SK-N-SH treated with all-trans-retinoic acid at 6 μM for 48 hours (cell line): ENCODE measurements around the gene THADA.

Experiments
- ATAC-seq: fragments of 200-7000 bp; cut with Tn5 transposase; 3 replicates; pipeline ENCODE4 v1.9.1; 2020; ENCODE audit warnings: mild to moderate bottlenecking, moderate library complexity
- ARNTL ChIP-seq: fragments of 450-650 bp; formaldehyde crosslinking; IDR thresholded peaks from 2 replicates; pipeline ENCODE4 v1.5.0; 2020; ENCODE audit warnings: low read depth, mild to moderate bottlenecking, moderate library complexity, borderline replicate concordance
- CSDC2 ChIP-seq: fragments of 250-450 bp; sonication (Bioruptor Pico); IDR thresholded peaks from 2 replicates; pipeline ENCODE4 v1.5.0; 2020; ENCODE audit warnings: mild to moderate bottlenecking, moderate library complexity
- GLIS3 ChIP-seq: fragments of 250-450 bp; sonication (Bioruptor Pico); IDR thresholded peaks from 2 replicates; pipeline ENCODE4 v1.5.0; 2020; ENCODE audit warnings: mild to moderate bottlenecking, moderate library complexity
- ISL1 ChIP-seq: fragments of 250-450 bp; sonication (Bioruptor Pico); IDR thresholded peaks from 2 replicates; pipeline ENCODE4 v2.1.2; 2022; ENCODE audit warnings: mild to moderate bottlenecking, moderate library complexity
- OSR1 ChIP-seq: fragments of 250-450 bp; sonication (Bioruptor Pico); IDR thresholded peaks from 2 replicates; pipeline ENCODE4 v1.8.0; 2022; ENCODE audit warnings: moderate library complexity, mild to moderate bottlenecking, inconsistent platforms
- RARB ChIP-seq: fragments of 250-450 bp; sonication (Bioruptor Pico); IDR thresholded peaks from 2 replicates; pipeline ENCODE4 v1.8.0; 2021; ENCODE audit warnings: mild to moderate bottlenecking, moderate library complexity
- TCF4 ChIP-seq: fragments of 250-450 bp; sonication (Bioruptor Pico); IDR thresholded peaks from 2 replicates; pipeline ENCODE4 v1.8.0; 2021; ENCODE audit warnings: mild to moderate bottlenecking, moderate library complexity, borderline replicate concordance
- TOX ChIP-seq: fragments of 250-450 bp; sonication (Bioruptor Pico); IDR thresholded peaks from 2 replicates; pipeline ENCODE4 v1.8.0; 2021; ENCODE audit warnings: mild to moderate bottlenecking, moderate library complexity, borderline replicate concordance
- TSHZ2 ChIP-seq: fragments of 250-450 bp; sonication (Bioruptor Pico); IDR thresholded peaks from 2 replicates; pipeline ENCODE4 v1.5.0; 2020; ENCODE audit warnings: mild to moderate bottlenecking, moderate library complexity
- ZC3H10 ChIP-seq: fragments of 250-450 bp; sonication (Bioruptor Pico); IDR thresholded peaks from 2 replicates; pipeline ENCODE4 v1.5.1; 2021; ENCODE audit warnings: mild to moderate bottlenecking, moderate library complexity
- ZFP3 ChIP-seq: fragments of 250-450 bp; sonication (Bioruptor Pico); IDR thresholded peaks from 2 replicates; pipeline ENCODE4 v1.5.0; 2020; ENCODE audit warnings: mild to moderate bottlenecking, moderate library complexity
- ZFP30 ChIP-seq: fragments of 450-650 bp; formaldehyde crosslinking; IDR thresholded peaks from 2 replicates; pipeline ENCODE4 v1.5.0; 2022; ENCODE audit warnings: mild to moderate bottlenecking, moderate library complexity
- ZNF565 ChIP-seq: fragments of 450-650 bp; formaldehyde crosslinking; conservative IDR thresholded peaks from 2 replicates; pipeline ENCODE4 v1.5.0; 2020; ENCODE audit warnings: low read depth, mild to moderate bottlenecking, moderate library complexity
- ZNF70 ChIP-seq: fragments of 450-650 bp; formaldehyde crosslinking; IDR thresholded peaks from 2 replicates; pipeline ENCODE4 v1.5.0; 2020; ENCODE audit warnings: mild to moderate bottlenecking, moderate library complexity
- TF ChIP-seq, protein P1 (sequence below): fragments of 250-450 bp; sonication (Bioruptor Pico); IDR thresholded peaks from 2 replicates; pipeline ENCODE4 v1.5.1; 2021; ENCODE audit warnings: mild to moderate bottlenecking, moderate library complexity
- TF ChIP-seq, protein P2 (sequence below): fragments of 250-450 bp; sonication (Bioruptor Pico); IDR thresholded peaks from 2 replicates; pipeline ENCODE4 v1.5.1; 2020; ENCODE audit warnings: low read depth, mild to moderate bottlenecking, moderate library complexity
- TF ChIP-seq, protein P3 (sequence below): fragments of 250-450 bp; sonication (Bioruptor Pico); IDR thresholded peaks from 2 replicates; pipeline ENCODE4 v1.8.0; 2021; ENCODE audit warnings: low read depth, mild to moderate bottlenecking, moderate library complexity, borderline replicate concordance

Gene THADA

DNA sequence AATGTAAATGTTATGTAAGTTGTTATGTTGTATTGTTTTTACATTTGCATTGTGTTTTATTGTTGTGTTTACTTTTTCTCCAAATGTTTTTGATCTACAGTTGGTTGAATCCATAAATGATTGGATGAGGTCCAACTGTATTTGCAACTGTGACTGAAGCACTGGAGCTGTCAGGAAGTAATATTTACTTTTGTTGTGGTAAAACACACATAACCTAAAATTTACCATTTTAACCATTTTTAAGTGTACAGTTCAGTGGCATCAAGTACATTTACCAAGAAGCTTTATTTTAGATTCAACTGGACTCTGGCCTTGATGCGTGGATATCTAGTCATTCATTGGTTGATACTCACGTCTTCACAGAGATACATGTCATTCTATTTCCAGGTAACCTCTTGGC lies 181.8 kb downstream of the THADA start:
- no peak for ATAC-seq
- TF ChIP-seq, protein P1, sequence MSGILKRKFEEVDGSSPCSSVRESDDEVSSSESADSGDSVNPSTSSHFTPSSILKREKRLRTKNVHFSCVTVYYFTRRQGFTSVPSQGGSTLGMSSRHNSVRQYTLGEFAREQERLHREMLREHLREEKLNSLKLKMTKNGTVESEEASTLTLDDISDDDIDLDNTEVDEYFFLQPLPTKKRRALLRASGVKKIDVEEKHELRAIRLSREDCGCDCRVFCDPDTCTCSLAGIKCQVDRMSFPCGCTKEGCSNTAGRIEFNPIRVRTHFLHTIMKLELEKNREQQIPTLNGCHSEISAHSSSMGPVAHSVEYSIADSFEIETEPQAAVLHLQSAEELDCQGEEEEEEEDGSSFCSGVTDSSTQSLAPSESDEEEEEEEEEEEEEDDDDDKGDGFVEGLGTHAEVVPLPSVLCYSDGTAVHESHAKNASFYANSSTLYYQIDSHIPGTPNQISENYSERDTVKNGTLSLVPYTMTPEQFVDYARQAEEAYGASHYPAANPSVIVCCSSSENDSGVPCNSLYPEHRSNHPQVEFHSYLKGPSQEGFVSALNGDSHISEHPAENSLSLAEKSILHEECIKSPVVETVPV (CRISPR knock-in tag), result no peak
- TF ChIP-seq CSDC2 (CRISPR knock-in tag), result no peak
- no peak for TF ChIP-seq ZC3H10 (CRISPR knock-in tag)
- TF ChIP-seq TSHZ2 (CRISPR knock-in tag), result no peak
- no peak for TF ChIP-seq ARNTL (CRISPR knock-in tag)
- TF ChIP-seq OSR1, result no peak
- TF ChIP-seq, protein P2, sequence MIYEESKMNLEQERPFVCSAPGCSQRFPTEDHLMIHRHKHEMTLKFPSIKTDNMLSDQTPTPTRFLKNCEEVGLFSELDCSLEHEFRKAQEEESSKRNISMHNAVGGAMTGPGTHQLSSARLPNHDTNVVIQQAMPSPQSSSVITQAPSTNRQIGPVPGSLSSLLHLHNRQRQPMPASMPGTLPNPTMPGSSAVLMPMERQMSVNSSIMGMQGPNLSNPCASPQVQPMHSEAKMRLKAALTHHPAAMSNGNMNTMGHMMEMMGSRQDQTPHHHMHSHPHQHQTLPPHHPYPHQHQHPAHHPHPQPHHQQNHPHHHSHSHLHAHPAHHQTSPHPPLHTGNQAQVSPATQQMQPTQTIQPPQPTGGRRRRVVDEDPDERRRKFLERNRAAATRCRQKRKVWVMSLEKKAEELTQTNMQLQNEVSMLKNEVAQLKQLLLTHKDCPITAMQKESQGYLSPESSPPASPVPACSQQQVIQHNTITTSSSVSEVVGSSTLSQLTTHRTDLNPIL (CRISPR knock-in tag), result no peak
- no peak for TF ChIP-seq GLIS3
- TF ChIP-seq, protein P3, sequence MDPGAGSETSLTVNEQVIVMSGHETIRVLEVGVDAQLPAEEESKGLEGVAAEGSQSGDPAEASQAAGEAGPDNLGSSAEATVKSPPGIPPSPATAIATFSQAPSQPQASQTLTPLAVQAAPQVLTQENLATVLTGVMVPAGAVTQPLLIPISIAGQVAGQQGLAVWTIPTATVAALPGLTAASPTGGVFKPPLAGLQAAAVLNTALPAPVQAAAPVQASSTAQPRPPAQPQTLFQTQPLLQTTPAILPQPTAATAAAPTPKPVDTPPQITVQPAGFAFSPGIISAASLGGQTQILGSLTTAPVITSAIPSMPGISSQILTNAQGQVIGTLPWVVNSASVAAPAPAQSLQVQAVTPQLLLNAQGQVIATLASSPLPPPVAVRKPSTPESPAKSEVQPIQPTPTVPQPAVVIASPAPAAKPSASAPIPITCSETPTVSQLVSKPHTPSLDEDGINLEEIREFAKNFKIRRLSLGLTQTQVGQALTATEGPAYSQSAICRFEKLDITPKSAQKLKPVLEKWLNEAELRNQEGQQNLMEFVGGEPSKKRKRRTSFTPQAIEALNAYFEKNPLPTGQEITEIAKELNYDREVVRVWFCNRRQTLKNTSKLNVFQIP (CRISPR knock-in tag), result no peak
- TF ChIP-seq ZNF70, result no peak

GRCh38 chr2:43412114-43412753 lies 183.6 kb downstream of the THADA start:
- peak; percentile 73 for ATAC-seq
- no peak for TF ChIP-seq TOX (CRISPR knock-in tag)
- TF ChIP-seq ISL1 (CRISPR knock-in tag), result peak; percentile 56

- TF ChIP-seq TOX (CRISPR knock-in tag), result no peak
- TF ChIP-seq GLIS3, result no peak
- TF ChIP-seq RARB (CRISPR knock-in tag), result no peak
Measured at GRCh38 chr2:43410055-43410604, 185.7 kb downstream of the THADA start.

DNA sequence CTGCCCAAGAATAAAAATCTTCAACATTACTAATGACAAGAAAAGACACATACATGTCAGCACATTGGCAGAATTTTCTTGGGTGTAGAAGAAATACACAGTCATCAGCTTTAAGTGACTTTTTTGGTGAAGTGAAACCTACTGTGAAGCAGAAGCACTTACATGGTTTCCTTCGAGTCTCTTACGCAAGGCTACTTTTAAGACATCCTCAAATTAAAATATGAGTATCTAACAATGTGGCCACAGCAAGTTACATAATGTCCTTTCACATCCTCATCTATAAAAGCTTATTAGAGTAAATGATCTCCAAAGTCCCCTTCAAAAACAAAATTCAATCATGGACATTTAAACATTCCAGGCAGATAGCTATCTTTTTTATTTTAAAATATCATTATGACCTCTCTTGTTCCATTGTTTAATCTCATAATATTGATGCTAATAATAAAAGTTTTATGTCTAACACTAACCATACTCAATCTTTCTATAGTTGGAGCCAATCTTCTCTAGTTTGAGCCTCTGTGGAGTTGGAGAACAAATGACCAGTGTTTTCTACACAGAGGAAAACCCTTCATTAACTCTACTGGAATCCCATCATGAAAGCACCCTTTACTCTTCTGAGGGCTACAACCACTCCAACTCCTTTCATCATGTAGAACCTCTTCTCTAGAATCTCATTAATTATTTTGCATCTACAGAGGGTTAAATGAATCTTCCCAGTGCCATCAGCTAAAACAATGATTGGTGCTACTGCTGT lies 187.3 kb downstream of the THADA start:
- TF ChIP-seq ZNF565 (CRISPR knock-in tag) (no peak), ISL1 (CRISPR knock-in tag) (peak; percentile 77)
- ATAC-seq, result no peak

More at GRCh38 chr2:43410055-43410604, 185.7 kb downstream of the THADA start:
- ATAC-seq, result no peak

GRCh38 chr2:43407935-43408334 lies 187.9 kb downstream of the THADA start:
- no peak for ATAC-seq
- no peak for TF ChIP-seq OSR1
- TF ChIP-seq TOX (CRISPR knock-in tag), result no peak
- TF ChIP-seq ZFP30, result no peak
- no peak for TF ChIP-seq ZFP3 (CRISPR knock-in tag)
- no peak for TF ChIP-seq TCF4 (CRISPR knock-in tag)
- no peak for TF ChIP-seq ARNTL (CRISPR knock-in tag)
- TF ChIP-seq, protein P3 (CRISPR knock-in tag), result no peak
- TF ChIP-seq TSHZ2 (CRISPR knock-in tag), result no peak
- TF ChIP-seq, protein P1 (CRISPR knock-in tag), result no peak
- TF ChIP-seq ISL1 (CRISPR knock-in tag), result no peak
